Activated CD4-positive, alpha-beta T cell treated with anti-CD3 and anti-CD28 coated beads, Interleukin-2, amount 10 ng/mL, durations not matched to agents 24 days and 14 days (primary cell): ENCODE results near the gene MAGI3. TPM values are rescaled to one million over a fixed set of nuclear protein-coding genes. Genes with fewer than 3 reads are reported as not detected.

Experiments
- DNase-seq: peaks from one replicate; pipeline ENCODE4 v3.0.0; 2022
- H3K27ac Mint-ChIP-seq: one replicate; pipeline ENCODE4 v1.8.0; 2022; ENCODE audit warnings: mild to moderate bottlenecking, mixed read lengths
- H3K27me3 Mint-ChIP-seq: one replicate; pipeline ENCODE4 v1.8.0; 2022; ENCODE audit warnings: mixed read lengths
- H3K36me3 Mint-ChIP-seq: one replicate; pipeline ENCODE4 v1.8.0; 2022; ENCODE audit warnings: low read depth, mild to moderate bottlenecking, mixed read lengths
- H3K4me1 Mint-ChIP-seq: one replicate; pipeline ENCODE4 v1.8.0; 2021; ENCODE audit warnings: mixed read lengths
- H3K4me3 Mint-ChIP-seq: one replicate; pipeline ENCODE4 v1.8.0; 2022; ENCODE audit warnings: mild to moderate bottlenecking, moderate library complexity, mixed read lengths
- H3K9me3 Mint-ChIP-seq: one replicate; pipeline ENCODE4 v1.8.0; 2021; ENCODE audit warnings: mixed read lengths
- intact Hi-C: fragments of 100-400 bp; cut with micrococcal nuclease; formaldehyde crosslinking; loops from one replicate; pipeline ENCODE4 v1.15.1; 2023
- total RNA-seq: library from RNA; stranded (reverse); gene quantifications from 2 replicates; pipeline ENCODE4 v1.2.3, GENCODE V29; 2022

MAGI3 gene
- total RNA-seq, 1 donor from 2014 or later, result 3.8 TPM

GRCh38 chr1:113660088-113660487 is 269.8 kb downstream of the MAGI3 start:
- Mint-ChIP-seq H3K9me3 (no peaks in the 10 kb centered on the region), H3K27ac (no peak overlapping the region), H3K4me3 (no peak overlapping the region), H3K36me3 (no peaks in the 10 kb centered on the region), H3K27me3 (no peaks in the 10 kb centered on the region), H3K4me1 (no peaks in the 10 kb centered on the region)
- intact Hi-C loops, result no loop called here
- DNase-seq, result no peak

GRCh38 chr1:113662101-113662500 is 271.8 kb downstream of the MAGI3 start:
- intact Hi-C loops, result no loop called here
- Mint-ChIP-seq H3K27ac (no peak overlapping the region), H3K27me3 (no peaks in the 10 kb centered on the region), H3K4me3 (no peak overlapping the region), H3K36me3 (no peaks in the 10 kb centered on the region), H3K9me3 (no peaks in the 10 kb centered on the region), H3K4me1 (no peaks in the 10 kb centered on the region)
- DNase-seq, result no peak

DNA sequence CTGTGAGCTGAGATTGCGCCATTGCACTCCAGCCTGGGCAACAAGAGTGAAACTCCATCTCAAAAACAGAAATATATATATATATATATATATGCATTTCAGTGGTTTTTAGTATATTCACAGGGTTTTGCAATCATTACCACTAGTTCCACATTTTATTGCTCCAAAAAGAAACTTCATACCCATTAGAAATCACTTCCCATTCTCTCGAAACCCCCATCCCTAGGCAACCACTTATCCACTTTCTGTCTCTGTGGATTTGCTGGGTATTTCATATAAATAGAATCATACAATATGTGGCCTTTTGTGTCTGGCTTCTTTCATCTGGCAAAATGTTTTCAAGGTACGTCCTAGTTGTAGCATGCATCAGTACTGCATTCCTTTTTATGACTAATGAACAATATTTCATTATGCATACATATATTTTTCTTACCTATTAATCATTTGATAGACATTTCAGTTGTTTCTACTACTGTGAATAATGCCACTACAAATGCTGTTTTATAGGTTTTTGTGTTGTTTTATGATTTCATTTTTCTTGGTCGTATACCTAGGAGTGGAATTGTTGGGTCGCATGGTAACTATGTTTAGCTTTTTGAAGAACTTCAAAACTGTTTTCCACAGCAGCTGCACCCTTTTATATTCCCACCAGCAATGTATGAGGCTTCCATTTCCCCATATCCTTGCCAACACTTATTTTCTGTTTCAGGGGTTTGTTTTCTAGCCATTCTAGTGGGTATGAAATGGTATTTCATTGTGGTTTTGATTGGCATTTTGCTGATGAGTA is 273.0 kb downstream of the MAGI3 start:
- intact Hi-C loops, result no loop called here
- Mint-ChIP-seq H3K27ac (no peak overlapping the region), H3K36me3 (no peaks in the 10 kb centered on the region), H3K4me1 (no peaks in the 10 kb centered on the region), H3K4me3 (no peak overlapping the region), H3K9me3 (no peaks in the 10 kb centered on the region), H3K27me3 (no peaks in the 10 kb centered on the region)
- no peak for DNase-seq

GRCh38 chr1:113665071-113665470 is 274.8 kb downstream of the MAGI3 start:
- no peak overlapping the region for H3K4me3 Mint-ChIP-seq
- intact Hi-C loops, result no loop called here
- H3K4me1 Mint-ChIP-seq, result no peaks in the 10 kb centered on the region
- H3K36me3 Mint-ChIP-seq, result no peaks in the 10 kb centered on the region
- H3K9me3 Mint-ChIP-seq, result no peaks in the 10 kb centered on the region
- DNase-seq, result no peak
- no peak overlapping the region for H3K27ac Mint-ChIP-seq
- H3K27me3 Mint-ChIP-seq, result no peaks in the 10 kb centered on the region

DNA sequence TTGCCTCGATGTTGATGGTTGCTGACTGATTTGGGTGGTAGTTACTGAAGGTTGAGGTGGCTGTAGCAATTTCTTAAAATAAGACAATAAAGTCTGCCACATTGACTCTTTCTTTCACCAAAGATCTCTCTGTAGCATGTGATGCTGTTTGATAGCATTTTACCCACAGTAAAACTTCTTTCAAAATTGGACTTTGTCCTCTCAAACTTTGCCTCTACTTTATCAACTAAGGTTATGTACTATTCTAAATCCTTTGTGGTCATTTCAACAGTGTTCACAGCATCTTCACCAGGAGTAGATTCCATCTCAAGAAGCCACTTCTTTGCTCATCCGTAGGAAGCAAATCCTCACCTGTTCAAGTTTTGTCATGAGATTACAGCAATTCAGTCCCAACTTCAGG is 275.8 kb downstream of the MAGI3 start:
- H3K36me3 Mint-ChIP-seq, result no peaks in the 10 kb centered on the region
- H3K4me1 Mint-ChIP-seq, result no peaks in the 10 kb centered on the region
- no peak for DNase-seq
- H3K27ac Mint-ChIP-seq, result no peak overlapping the region
- no peaks in the 10 kb centered on the region for H3K27me3 Mint-ChIP-seq
- no peaks in the 10 kb centered on the region for H3K9me3 Mint-ChIP-seq
- H3K4me3 Mint-ChIP-seq, result no peak overlapping the region
- intact Hi-C loops, result no loop called here

DNA sequence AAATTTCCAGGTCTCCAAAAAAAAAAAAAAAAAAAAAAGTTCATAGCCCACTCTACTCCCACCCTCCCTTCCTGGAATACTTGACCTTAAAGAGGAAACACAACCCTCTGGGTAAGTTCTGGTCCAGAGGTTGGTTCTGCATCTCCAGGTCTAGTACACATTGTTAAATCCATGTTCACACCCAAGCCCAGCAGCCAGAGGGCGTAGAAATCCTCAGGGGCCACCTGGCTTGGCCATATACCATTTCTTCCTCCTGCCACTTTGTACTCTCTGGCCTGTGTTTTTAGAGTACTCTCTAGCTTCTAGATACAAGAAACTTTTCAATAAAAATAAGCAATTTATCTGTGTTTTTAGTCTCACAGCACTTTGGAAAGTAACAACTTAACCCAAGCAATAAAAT is 279.7 kb downstream of the MAGI3 start:
- Mint-ChIP-seq H3K4me3 (no peak overlapping the region), H3K9me3 (no peaks in the 10 kb centered on the region), H3K4me1 (peaks cover 2% of the 10 kb centered on the region), H3K27ac (no peak overlapping the region), H3K27me3 (no peaks in the 10 kb centered on the region), H3K36me3 (no peaks in the 10 kb centered on the region)
- DNase-seq, result no peak
- intact Hi-C loops, result loop anchor here (10.0 kb wide), 1 partner anchor 275 kb away; the partner anchor contains the start of gene MAGI3

GRCh38 chr1:113670650-113671049 is 280.3 kb downstream of the MAGI3 start:
- H3K27ac Mint-ChIP-seq, result no peak overlapping the region
- H3K27me3 Mint-ChIP-seq, result no peaks in the 10 kb centered on the region
- H3K36me3 Mint-ChIP-seq, result no peaks in the 10 kb centered on the region
- H3K4me1 Mint-ChIP-seq, result peaks cover 5% of the 10 kb centered on the region
- no peak overlapping the region for H3K4me3 Mint-ChIP-seq
- intact Hi-C loops, result loop anchor here (10.0 kb wide), 1 partner anchor 276 kb away; the partner anchor contains the start of gene MAGI3
- no peak for DNase-seq
- no peaks in the 10 kb centered on the region for H3K9me3 Mint-ChIP-seq

DNA sequence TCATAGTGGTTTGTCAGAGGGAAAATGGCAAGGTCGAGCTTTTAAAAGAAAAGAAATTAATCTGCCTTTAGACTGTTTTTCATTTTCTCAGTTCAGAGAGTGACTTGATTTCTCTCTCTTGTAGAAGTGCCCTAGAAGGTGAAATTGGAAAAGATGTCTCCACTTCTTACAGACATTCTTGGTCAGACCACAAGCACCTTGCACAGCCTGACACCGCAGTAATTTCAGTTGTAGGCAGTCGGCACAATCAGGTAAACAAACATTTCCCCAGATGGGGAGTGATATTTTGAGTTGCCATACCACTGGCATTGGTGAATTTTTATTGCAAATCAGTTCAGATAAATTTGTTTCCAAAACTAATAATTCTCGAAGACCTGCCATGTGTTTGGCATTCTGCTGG is 282.2 kb downstream of the MAGI3 start:
- Mint-ChIP-seq H3K27me3 (no peaks in the 10 kb centered on the region), H3K4me3 (no peak overlapping the region), H3K36me3 (no peaks in the 10 kb centered on the region), H3K9me3 (no peaks in the 10 kb centered on the region), H3K4me1 (peaks cover 5% of the 10 kb centered on the region), H3K27ac (no peak overlapping the region)
- no peak for DNase-seq
- intact Hi-C loops, result loop anchor here (10.0 kb wide), 1 partner anchor 278 kb away; the partner anchor contains the start of gene MAGI3

DNA sequence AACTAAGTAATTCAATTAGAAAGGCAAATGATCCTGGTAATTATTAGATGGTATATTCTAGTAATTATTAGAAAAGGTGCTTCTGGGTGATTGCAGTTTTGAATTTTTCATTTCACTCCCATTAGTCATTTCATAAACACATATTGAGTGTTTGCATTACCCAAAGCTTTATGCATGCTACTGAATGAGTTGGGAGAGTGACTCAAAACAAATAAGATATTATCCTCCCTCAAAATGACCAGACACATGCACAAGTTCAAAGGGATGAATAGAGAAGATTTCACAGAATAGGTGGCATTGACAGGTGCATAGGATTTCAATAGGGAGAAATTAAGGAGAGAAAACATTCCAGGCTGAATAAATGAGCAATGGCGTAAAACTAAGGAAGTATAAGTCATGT is 284.3 kb downstream of the MAGI3 start:
- Mint-ChIP-seq H3K27ac (no peak overlapping the region), H3K4me3 (no peak overlapping the region), H3K4me1 (peaks cover 5% of the 10 kb centered on the region), H3K36me3 (no peaks in the 10 kb centered on the region), H3K9me3 (no peaks in the 10 kb centered on the region), H3K27me3 (no peaks in the 10 kb centered on the region)
- intact Hi-C loops, result loop anchor here (10.0 kb wide), 1 partner anchor 280 kb away; the partner anchor contains the start of gene MAGI3
- DNase-seq, result no peak

DNA sequence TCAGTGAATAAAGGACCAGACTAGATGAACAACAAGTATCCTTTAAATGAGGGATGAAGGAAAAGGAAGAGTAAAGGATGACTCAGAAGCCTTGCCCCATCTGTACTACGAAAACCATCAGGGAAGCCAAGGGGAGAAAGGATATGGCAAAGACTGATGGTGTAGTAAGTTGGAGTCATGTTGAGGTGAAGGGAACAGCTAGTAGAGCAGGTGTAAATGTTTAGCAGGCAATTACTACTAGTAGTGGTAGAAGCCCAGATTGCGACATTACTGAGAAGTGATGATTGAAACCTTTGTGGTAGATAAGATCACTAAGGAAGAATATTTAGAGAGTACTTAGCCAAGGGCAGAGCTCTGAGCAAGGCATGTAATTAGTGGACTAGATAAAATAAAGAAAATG is 285.0 kb downstream of the MAGI3 start:
- Mint-ChIP-seq H3K27me3 (no peaks in the 10 kb centered on the region), H3K4me1 (peaks cover 5% of the 10 kb centered on the region), H3K27ac (no peak overlapping the region), H3K4me3 (no peak overlapping the region), H3K36me3 (no peaks in the 10 kb centered on the region), H3K9me3 (no peaks in the 10 kb centered on the region)
- no peak for DNase-seq
- intact Hi-C loops, result loop anchor here (5.0 to 10.0 kb wide), 2 partner anchors 281 to 958 kb away; partner anchors contain the start of genes MAGI3 and PPM1J

DNA sequence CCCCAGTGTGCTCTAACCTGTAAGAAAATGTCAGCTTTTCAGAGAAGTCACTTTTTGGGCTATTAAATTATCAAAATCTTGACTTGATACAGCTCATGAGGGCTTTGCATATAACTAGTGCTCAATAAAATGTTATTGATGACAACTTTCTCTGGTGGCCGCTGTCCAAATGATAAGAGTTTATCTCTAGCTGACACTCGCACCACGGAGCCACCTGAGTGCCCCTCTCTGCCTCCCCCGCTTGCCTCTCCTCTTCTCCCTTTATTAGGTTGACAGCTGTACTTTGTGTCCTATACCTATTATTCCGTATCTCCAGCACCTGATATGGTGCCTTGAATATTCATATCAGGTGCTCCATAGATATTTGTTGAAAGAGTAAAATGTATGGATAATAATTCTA is 286.2 kb downstream of the MAGI3 start:
- peaks cover 10% of the 10 kb centered on the region for H3K4me1 Mint-ChIP-seq
- no peak overlapping the region for H3K4me3 Mint-ChIP-seq
- no peaks in the 10 kb centered on the region for H3K9me3 Mint-ChIP-seq
- no peak for DNase-seq
- no peaks in the 10 kb centered on the region for H3K27me3 Mint-ChIP-seq
- intact Hi-C loops, result loop anchor here (5.0 to 10.0 kb wide), 2 partner anchors 282 to 959 kb away; partner anchors contain the start of genes MAGI3 and PPM1J
- no peak overlapping the region for H3K27ac Mint-ChIP-seq
- no peaks in the 10 kb centered on the region for H3K36me3 Mint-ChIP-seq

DNA sequence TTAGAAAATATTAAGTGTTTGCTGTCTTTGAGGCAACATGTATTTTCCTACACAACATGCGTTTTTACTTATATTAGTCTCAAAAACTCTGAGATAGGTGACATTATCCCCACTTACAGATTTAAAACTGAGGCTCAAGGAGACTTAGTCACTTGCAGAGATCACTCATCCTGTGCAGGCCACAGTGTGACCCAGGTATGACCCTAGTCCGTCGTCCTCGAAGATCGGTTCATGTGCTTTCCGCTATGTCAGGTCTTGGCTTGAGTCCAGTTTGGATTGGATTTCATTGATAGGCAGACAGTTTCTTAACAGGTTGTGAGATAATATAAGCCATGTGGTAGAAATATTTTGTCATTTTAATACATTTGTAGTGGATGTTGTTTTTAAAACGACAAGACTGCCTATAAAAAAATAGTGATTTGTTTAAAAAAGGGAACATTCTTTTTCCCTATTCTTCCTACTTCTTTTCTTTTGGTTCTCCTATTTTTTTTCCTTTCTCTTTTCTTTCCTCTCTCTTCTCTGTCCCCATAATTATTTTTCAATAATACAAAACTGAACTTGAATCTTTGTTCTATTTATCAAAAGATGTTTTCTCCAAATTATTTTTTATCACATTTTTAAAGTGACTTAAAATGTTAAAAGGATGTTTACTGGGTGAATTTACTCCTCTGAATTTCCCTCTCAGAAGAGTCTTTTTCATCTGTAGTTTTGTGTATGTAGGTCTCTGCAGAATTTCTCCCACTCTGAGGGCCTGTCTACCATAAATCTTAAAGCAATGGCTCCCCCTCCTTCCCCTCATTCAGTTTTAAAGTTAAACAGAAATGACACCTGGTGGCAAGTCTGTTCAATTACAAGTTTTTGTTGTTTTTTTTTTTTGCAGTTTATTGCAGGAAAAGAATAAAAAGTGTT is 287.2 kb downstream of the MAGI3 start:
- Mint-ChIP-seq H3K36me3 (no peaks in the 10 kb centered on the region), H3K27me3 (no peaks in the 10 kb centered on the region), H3K9me3 (no peaks in the 10 kb centered on the region), H3K27ac (no peak overlapping the region), H3K4me1 (peaks cover 10% of the 10 kb centered on the region), H3K4me3 (no peak overlapping the region)
- DNase-seq, result peak; percentile 65
- intact Hi-C loops, result loop anchor here (1.0 to 10.0 kb wide), 3 partner anchors 283 to 960 kb away; partner anchors contain the start of genes MAGI3 and PPM1J

DNA sequence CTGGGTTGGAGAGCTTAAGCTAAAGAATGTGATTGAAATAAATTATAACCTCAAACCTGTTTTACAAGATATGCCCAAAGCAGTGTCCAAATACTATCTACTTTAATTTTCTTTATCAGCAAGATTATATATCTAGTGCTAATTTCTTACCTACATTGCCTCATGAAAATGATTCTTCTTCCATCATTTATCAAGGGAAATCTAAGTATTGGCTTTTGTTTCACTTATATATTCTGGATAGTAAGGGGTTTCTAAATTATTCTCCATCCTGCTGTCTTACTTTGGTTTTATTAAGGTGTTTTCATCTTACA is 287.8 kb downstream of the MAGI3 start:
- Mint-ChIP-seq H3K9me3 (no peaks in the 10 kb centered on the region), H3K4me1 (peaks cover 10% of the 10 kb centered on the region), H3K27me3 (no peaks in the 10 kb centered on the region), H3K27ac (no peak overlapping the region), H3K36me3 (peaks cover 3% of the 10 kb centered on the region), H3K4me3 (no peak overlapping the region)
- DNase-seq, result no peak
- intact Hi-C loops, result loop anchor here (1.0 to 10.0 kb wide), 3 partner anchors 283 to 961 kb away; partner anchors contain the start of genes MAGI3 and PPM1J
